Stimulated activated CD4-positive, alpha-beta T cell treated with anti-CD3 and anti-CD28 coated beads, TNF-alpha, amount 100 ng/mL, for 24 hours (primary cell): ENCODE data around the gene HILPDA.
"Not testable (repeated sequence)": the region's sequence is repeated elsewhere in the genome, so short reads cannot be mapped to it uniquely, and the experiment has no call there.

ENCODE experiments used
- DNase-seq, 3 experiments: peaks; one replicate each; pipeline ENCODE4 v3.0.0-alpha.2; 2020; ENCODE audit warnings: low read depth in 3 of 3

The HILPDA gene

DNA sequence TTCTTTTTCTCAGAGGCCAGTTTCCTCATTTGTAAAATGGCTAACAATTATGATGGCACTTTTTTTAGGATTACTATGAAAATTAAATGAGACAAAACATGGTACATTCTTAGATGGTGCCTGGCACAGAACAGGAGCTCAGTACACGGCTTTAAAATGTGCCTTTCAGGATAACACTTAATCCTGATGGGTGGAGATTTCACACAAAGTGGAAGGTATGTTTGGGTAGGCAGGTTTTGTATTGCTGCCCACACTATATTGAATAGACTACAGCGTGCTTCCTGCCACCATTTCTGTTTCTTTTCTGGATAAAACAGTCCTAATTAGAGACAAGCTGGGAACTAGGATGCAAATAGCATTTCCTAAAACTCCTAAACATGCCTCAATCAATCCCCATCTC, 23.9 kb upstream of the HILPDA start:
- DNase-seq, result no peak

DNA sequence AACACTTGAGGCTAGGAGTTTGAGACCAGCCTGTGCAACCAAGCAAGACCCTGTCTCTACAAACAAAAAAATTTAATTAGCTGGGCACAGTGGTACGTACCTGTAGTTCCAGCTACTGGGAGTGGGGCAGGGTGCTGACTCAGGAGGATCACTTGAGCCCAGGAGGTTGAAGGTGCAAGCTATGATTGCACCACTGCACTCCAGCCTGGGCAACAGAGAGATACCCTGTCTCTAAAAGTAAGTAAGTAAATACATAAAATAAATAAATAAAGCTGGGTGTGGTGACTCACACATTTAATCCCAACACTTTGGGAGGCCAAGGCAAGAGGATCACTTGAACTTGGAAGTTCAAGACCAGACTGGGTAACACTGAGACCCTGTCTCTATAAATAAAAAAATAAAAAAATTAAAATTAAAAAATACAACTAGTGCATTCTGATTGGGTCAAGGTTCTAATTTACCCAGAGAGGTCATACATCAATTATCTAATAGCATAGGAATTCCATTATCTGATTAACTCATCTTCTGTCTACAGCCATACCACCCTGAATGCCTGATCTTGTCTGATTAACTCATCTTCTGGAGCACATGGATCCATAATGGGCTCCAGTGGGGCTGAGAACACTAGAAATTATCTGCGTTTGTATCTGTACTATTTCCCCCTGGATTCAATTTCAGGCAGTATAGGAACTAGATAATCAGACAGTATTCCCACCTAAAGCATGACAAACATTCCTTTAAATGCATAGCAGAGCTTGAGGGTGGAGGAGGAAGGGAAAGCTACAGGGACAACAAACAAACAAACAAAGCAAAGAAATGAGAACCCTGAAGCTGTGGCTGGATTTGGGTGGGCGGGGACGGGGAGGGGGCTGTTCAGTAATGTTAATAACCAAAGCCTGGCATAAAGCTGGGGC, 21.0 kb upstream of the HILPDA start:
- no peak for DNase-seq

DNA sequence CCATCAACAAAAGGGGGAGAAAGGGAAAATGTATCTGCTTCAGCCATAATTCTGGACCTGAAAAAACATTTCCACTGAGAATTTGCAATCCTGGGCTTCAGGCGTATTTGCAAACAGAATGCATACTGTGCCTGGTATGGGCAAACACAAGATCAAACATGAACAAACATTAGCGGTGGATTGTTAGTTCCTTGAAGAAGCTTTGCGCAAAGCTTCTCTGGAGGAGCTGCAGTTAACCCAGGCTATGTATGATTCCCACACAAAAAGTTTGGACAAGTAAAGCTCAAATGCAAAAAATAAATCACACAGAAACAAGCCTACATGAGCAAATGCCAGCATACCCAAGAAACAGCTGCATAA, 20.4 kb upstream of the HILPDA start:
- no peak for DNase-seq

DNA sequence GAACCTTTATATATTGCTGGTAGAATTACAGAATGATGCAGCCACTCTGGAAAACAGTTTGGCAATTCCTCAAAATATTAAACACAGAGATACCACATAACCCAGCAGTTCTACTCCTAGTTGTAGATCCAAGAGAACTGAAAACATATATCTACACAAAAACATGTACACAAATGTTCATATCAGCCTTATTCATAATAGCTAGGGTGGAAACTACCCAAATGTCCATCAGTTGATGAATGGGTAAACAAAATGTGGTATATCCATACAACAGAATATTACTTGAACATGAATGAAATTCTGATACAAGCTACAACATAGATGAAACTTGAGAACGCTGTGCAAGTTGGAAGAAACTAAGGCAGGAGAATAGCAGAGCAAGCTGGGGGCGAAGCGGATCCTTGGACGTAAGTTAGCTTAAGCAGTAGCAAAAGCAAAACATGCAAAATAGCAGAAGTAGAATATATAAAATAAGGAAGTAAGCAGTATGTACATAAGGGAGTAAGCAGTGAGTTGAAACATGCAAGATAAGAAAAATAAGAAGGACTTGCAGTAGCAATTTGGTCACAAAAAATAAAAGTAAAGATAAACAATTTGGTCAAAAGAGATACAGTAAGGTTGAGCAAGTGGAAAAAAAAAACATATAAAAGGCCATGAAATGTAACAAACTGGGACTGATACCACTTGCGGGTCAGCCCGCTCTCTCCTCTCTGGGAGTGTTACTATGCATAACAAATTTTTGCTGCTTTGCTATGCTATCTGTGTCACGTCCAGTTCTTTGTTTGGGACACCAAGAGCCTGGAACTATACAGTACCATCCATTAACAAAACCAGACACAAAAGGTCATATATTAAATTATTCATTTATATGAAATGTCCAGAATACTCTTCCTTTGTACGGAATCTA, 18.0 kb upstream of the HILPDA start:
- DNase-seq, result no peak

DNA sequence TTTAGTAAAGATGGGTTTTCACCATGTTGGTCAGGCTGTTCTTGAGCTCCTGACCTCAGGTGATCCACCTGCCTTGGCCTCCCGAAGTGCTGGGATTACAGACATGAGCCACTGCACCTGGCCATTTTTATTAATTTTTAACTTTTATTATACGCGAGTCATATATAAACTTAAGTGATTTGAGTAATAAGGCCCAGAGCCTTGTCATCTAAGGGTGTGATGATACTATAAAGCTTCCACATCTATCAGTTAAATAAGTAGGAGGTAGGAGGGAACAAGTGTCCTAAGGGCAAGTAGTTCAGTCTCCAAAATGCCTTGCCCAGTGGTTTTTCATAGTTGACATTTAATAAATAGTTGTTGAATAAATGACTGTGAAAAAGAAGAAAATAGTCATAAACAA, 13.3 kb upstream of the HILPDA start:
- DNase-seq, result no peak

DNA sequence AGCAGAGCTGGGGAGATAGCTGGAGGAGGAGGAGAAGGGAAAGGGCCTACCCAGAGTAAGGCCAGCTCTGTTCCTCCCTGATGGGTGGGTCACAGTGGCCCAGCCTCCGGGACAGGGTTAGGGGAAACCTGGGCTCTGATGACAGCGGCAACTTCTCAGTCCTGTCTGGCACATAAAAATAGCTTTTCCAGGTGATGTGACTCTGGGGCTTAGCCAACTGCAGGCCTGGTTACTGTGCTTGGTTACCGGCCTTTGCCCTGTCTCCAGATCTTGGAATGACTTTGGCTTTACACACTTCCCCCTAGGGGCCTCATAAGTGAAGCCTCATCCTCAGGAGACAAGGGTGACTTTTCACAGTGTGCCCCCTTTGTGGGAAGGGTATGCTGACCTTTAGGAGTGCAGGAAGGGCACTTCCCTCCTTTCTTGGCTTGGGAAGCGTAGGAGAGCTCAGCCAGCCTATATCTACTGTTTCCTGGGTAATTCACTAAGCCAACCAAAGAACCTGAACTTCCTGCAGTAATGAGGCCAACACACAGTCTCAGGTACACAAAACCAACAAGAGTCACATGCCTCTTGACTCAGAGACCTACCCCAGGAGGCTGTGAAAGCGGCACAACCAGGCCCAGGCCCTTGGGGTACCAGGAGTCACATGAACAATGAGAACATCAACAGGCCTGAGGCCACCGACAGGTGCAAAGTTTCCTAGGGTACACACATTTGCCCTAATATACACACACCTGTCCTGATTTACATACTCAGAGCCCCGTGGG, 11.7 kb upstream of the HILPDA start:
- no peak for DNase-seq

DNA sequence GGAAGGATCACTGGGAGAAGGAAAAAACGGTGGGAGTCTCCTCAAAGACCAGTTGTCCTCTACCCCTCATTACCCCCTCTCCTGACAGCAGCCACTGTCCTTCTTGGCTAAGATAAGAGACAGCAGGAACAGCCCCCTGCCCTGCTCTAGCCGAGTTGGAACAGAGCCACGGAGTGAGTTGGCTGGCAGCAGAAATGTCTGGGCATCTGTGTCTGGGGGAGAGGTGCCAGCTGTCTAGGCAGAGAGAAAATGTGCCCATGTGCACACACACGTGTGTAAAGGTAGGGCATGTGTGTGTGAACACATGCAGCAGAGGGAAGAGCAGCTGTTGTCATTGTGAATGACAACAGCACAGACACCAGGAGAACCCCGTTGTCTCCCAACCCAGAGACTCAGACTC, 9.4 kb upstream of the HILPDA start:
- no peak for DNase-seq

DNA sequence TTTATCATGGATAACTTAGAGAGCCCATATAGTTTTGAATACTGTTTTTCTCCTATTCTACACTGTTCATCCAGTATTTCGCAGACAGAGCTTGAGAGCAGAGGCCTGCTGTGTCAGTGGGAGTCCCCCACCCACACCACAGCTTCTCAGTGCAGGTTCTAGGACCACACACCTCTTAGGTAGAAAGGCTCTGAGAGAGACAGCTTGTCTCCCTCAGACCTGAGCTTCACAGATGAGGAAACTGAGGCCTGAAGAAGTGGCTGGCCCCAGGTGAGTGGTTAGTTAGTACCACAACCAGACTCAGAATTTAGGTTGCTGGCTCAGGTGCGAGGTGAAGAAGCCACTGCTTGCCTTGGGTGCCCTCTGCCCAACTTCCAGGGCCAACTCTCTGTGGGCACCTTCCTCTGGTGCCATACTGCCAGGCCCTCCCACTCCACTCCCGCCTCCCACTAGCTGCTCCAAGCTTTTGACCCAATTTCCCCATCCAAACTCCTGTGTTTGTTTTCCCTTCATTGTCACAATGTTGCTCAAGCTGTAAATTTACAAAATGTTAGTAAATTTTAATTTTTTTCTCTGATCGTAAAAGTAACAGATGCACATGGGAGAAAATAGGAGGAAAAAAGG, 7.6 kb upstream of the HILPDA start:
- no peak for DNase-seq

DNA sequence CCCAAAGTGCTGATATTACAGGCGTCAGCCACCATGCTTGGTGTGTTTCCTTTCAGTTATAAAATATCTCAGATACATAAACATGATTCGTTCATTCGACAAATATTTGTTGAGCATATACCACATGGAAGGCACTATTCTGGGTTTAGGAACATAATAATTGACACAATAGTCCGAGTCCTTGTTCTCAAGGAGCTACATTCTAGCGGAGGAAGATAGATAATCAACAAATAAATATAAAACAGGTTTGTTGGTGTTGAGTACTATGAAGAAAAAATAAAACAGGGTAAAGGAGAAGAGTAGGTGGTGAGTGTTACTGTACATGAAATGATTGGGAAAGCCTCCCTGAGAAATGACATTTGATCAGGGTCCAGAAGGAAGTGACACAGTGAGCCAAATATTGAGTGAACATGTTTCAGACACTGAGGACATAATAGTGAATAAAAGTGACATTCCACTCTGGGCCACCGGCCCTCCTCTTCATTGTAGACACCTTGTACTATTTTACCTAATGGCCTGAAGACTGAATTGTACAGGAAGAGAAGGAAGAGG, 6.9 kb upstream of the HILPDA start:
- no peak for DNase-seq

DNA sequence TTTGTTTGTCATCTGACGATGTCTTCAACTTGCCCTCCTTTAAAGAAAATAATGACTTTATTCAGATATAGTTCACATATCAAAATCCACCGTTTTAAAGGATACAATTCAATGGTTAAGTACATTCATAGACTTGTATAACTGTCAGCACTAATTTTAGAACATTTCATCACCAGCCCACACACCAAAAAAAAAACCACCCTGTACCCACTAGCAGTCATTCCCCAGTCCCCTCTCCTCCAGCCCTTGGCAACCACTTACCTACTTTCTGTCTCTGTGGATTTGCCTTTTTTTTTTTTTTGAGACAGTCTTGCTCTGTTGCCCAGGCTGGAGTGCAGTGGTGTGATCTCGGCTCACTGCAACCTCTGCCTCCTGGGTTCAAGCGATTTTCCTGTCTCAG, 5.3 kb upstream of the HILPDA start:
- no peak for DNase-seq

DNA sequence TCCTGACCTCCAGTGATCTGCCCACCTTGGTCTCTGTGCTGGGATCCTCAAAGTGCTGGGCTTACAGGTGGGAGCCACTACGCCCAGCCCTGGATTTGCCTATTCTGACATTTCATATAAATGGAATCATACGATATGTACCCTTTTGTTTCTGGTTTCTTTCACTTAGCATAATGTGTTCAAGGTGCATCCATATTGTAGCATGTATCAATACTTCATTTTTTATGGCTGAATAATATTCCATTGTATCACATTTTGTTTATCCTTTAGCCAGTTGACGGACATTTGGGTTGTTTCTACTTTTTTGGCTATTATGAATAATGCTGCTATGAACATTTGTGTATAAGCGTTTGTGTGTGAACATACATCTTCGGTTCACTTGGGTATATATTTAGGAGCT, 4.8 kb upstream of the HILPDA start:
- no peak for DNase-seq

DNA sequence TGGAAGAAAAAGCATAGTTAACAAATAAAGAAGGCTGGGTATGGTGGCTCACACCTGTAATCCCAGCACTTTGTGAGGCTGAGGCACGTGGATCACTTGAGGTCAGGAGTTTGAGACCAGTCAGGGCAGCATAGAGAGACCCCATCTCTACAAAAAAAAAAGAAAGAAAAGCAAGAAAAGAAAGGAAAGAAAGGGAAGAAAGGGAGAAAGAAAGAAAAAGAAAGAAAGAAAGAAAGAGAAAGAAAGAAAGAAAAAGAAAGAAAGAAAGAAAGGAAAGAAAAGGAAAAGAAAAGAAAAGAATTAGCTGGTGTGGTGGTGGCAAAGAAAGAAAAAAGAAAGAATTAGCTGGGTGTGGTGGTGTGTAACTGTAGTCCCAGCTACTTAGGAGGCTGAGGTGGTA, 3.1 kb upstream of the HILPDA start:
- DNase-seq, result no peak

DNA sequence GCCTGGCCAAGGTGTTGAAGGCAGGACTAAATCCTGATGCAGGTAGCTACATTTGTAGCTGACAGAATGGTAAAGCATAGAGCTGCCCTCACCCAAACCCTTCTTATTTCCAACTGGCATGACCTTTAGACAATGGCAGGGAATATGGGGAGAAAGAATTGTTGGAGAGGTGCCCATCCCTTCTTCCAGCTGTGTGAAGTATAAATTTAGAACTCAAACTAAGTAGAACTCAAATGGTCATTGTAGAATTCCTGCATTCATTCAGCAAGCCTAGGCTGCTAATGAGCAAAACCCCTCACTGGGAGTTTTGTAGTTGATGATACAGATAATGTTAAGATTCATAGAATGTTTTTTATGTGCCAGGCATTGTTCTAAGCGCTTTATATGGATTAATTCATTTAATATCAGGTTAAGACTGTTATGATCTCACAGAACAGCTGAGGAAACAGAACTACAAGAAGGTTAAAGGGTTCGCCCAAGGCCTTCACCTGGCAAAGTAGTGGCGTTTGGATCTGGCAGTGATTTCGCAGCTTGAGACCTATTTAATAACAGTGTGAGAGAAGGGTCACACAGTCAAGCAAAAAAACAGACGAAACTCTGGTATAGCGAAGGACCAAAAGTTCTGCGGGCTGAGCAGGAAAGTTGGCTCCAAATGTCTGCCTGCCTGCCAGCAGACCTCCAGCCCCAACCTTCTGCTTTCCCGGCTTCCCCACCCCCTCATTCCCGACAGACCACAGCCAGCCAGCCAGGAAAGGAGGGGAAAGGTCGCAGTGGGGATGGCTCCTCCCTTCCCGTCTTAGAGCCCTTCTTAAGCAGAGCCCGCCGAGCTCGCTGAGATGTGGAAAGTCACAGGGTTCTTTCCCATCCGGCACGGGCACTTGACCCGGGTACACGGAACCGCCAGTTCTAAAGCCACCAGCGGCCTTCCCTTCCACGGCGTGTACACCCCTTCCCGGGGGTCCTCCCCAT, 1.6 kb upstream of the HILPDA start:
- DNase-seq, result no peak

DNA sequence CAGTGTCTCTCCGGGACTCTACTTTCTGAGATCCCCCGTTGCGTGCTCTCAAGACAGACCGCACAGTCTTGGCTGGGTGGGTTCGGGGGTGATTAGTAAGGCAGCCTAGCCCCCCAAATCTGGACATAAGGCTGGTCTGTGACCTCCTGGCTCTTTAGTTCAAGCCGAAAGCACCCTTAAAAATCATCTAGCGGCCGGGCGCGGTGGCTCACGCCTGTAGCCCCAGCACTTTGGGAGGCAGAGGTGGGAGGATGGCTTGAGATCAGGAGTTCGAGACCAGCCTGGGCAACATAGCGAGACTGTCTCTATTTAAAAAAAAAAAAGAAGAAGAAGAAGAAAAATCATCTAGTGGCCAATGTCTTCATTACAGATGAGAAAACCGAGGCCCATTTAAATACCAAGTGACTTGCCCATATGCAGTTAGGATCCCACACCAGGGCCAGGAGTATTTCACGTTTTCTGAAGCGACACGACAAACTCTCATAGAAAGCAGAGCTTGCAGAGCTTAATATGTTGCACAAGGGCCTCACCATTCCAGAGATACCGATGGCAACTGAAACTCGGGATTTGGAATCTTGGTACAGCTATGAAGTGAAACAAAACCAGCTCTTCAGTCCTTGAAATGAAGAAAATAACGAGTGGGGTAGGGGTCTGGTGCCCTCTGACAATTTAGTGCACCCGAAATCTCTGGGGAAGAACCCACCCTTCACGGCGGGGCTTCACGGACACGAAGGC, 703 bp upstream of the HILPDA start:
- DNase-seq, result no peak

DNA sequence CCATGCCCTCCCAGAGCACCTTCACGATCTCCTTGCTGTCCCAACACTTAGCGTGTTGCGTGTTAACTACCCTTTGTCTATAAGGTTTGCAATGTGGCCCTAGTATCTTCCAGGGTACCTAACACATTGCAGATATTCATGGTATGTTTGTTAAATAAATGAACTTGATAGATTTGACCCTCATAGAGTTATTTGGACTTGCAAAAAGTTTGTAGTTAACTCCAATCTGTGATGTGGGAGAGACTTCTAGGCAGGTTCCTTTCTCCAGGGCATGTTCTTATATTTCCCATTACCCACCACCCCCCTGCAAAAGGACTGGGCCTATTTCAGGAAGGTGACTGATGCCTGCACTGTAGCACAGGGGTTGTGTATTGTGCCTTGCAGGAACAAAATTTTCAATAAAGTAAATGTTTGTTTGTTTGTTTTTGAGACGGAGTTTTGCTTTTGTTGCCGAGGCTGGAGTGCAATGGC, 612 bp downstream of the HILPDA start:
- DNase-seq, result no peak

DNA sequence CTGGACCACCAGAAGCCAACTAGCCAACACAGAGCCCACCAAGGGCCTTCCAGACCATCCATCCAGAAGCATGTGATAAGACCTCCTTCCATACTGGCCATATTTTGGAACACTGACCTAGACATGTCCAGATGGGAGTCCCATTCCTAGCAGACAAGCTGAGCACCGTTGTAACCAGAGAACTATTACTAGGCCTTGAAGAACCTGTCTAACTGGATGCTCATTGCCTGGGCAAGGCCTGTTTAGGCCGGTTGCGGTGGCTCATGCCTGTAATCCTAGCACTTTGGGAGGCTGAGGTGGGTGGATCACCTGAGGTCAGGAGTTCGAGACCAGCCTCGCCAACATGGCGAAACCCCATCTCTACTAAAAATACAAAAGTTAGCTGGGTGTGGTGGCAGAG, 1.7 kb downstream of the HILPDA start:
- DNase-seq, result not testable (repeated sequence)

DNA sequence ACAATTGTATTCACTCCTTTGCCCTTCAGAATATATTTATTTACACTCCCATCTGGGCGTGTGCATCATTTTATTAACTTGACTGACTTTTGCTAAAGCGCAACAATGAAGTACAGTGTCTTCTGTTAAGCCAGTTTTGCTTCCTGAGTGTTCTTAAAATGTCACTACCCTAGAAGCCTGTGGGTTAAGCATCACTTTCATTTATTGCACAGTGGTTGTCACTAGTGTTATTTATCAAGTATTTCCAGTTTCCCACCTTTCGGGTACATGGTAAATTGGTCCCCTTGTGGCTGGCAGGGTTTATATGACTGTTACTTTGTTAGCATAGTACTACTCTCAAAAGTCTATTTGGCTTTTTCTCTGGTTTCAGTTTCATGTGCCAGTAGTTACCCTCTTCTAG, 3.3 kb downstream of the HILPDA start:
- DNase-seq, result no peak

DNA sequence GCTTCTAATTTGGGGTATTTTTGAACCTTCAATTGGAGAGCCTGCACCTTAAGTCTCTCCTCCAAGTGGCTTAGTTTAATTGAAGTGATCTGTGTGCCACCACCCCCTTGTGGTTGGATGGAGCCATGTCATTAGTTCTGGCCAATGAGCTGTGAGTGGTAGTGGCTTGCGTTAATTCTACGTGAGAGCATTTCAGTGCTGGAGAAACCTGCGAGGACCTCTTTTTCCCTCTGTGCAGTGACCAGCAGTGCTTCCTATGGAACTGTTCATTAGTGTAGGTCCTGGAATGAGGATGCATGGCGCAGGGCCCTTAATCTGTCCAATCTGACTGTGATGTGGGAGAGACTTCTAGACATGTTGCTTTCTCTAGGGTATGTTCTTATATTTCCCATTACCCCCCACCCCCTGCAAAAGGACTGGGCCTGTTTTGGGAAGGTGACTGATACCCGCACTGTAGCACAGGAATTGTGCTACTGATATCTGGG, 3.8 kb downstream of the HILPDA start:
- peak in 2 of 3 experiments; percentile 48 to 57 for DNase-seq

DNA sequence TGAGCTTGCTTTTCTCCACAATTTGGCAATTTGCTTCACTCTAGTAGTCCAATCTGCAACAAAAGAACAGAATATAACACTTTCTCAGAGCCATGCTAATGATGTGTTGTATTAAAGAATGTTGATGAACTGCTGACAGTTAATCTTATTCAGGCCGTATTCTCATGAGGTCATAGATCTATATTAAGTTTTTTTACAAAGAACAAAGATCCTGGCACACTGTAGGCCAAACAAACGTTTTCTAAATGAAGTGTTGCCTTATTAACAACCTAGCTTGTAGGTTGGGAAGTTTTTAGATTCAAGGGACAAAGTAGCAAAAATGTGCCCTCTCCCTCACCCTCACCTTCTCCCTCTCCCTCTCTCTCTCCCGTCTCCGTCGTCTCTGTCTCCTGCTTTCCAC, 6.8 kb downstream of the HILPDA start:
- DNase-seq, result no peak
